PC-9 (cell line): Measurements from ENCODE around the gene YLPM1. TPM values are rescaled to one million over a fixed set of nuclear protein-coding genes. Genes with fewer than 3 reads are reported as not detected.

Experiments
- BruUV-seq: library from RNA; stranded (reverse); fragments of 400-500 nt; replicated peaks from 2 replicates; lab custom pipeline; 2021; lab: Mats Ljungman, UMichigan
- CTCF ChIA-PET: fragments of 300-600 bp; sonication (Branson Sonifier 250); formaldehyde crosslinking; loops from one replicate; lab custom pipeline; 2022; ENCODE audit warnings: antibody characterized with exemption; lab: Charles Lee
- POLR2A ChIA-PET: fragments of 300-600 bp; sonication (Branson Sonifier 250); formaldehyde crosslinking; loops from one replicate; lab custom pipeline; 2022; ENCODE audit warnings: antibody characterized with exemption; ENCODE audit not compliant: unreplicated experiment; lab: Charles Lee
- DNase-seq, 2 experiments: peaks; one replicate each; pipeline versions ENCODE4 v3.0.0 to v3.0.0-alpha.2; 2015 to 2022; ENCODE audit warnings: mixed read lengths in 1 of 2
- H2AFZ ChIP-seq: fragments of 200-600 bp; sonication (generic); 2 replicates; pipeline ENCODE4 v1.8.1; 2017; ENCODE audit warnings: antibody characterized with exemption
- H3F3A ChIP-seq: fragments of 200-600 bp; sonication (generic); 2 replicates; pipeline ENCODE4 v1.8.1; 2017; ENCODE audit warnings: antibody characterized with exemption, mild to moderate bottlenecking, low read depth; ENCODE audit not compliant: insufficient read depth
- H3K27ac ChIP-seq: fragments of 200-600 bp; sonication (generic); 2 replicates; pipeline ENCODE4 v1.6.1; 2016; ENCODE audit warnings: mixed run types
- H3K27me3 ChIP-seq: fragments of 200-600 bp; sonication (generic); 2 replicates; pipeline ENCODE4 v1.6.1; 2016; ENCODE audit warnings: low read depth, mixed run types; ENCODE audit not compliant: insufficient read depth
- H3K36me3 ChIP-seq: fragments of 200-600 bp; sonication (generic); 2 replicates; pipeline ENCODE4 v1.6.1; 2016; ENCODE audit warnings: low read depth, mixed run types
- H3K4me1 ChIP-seq: fragments of 200-600 bp; sonication (generic); replicated peaks from 2 replicates; pipeline ENCODE4 v1.6.1; 2016; ENCODE audit warnings: mixed run types; ENCODE audit not compliant: insufficient read depth
- H3K4me2 ChIP-seq: fragments of 200-600 bp; sonication (generic); 2 replicates; pipeline ENCODE4 v1.6.1; 2017; ENCODE audit warnings: mixed run types
- H3K4me3 ChIP-seq: fragments of 200-600 bp; sonication (generic); 2 replicates; pipeline ENCODE4 v1.6.1; 2016; ENCODE audit warnings: mixed run types
- H3K79me2 ChIP-seq: fragments of 200-600 bp; sonication (generic); 2 replicates; pipeline ENCODE4 v1.6.1; 2017; ENCODE audit warnings: low read depth, mixed run types
- H3K9me2 ChIP-seq: fragments of 200-600 bp; sonication (generic); 2 replicates; pipeline ENCODE4 v1.8.1; 2017; ENCODE audit warnings: mild to moderate bottlenecking; ENCODE audit not compliant: insufficient read depth
- H3K9me3 ChIP-seq: fragments of 200-600 bp; sonication (generic); 2 replicates; pipeline ENCODE4 v1.8.1; 2016; ENCODE audit warnings: low read depth; ENCODE audit not compliant: insufficient read depth
- H4K20me1 ChIP-seq: fragments of 200-600 bp; sonication (generic); 2 replicates; pipeline ENCODE4 v1.8.1; 2017; ENCODE audit not compliant: insufficient read depth
- CTCF ChIP-seq: fragments of 200-600 bp; sonication (generic); conservative IDR thresholded peaks from 2 replicates; pipeline ENCODE4 v1.6.1; 2017; ENCODE audit warnings: mixed run types, antibody characterized with exemption, mild to moderate bottlenecking, moderate library complexity
- EZH2 ChIP-seq: fragments of 200-600 bp; sonication (generic); IDR thresholded peaks from 2 replicates; pipeline ENCODE4 v1.8.0; 2017; ENCODE audit warnings: antibody characterized with exemption, low read depth
- intact Hi-C: fragments of 100-400 bp; cut with micrococcal nuclease; formaldehyde crosslinking; loops from one replicate; pipeline ENCODE4 v1.10.0; 2022; ENCODE audit not compliant: unreplicated experiment
- total RNA-seq: library from RNA; stranded (reverse); gene quantifications from 2 replicates; pipeline ENCODE4 v1.2.3, GENCODE V29; 2021

Gene YLPM1
- total RNA-seq, 1 experiment from 2014 or later = 170 TPM

- no peak for TF ChIP-seq EZH2
- no peak for TF ChIP-seq CTCF
- no peak overlapping the region for H3K4me2 ChIP-seq
- no peak for DNase-seq
- no peaks in the 10 kb centered on the region for H3K4me1 ChIP-seq
- H3F3A ChIP-seq = peaks cover 11% of the 10 kb centered on the region; the same call in 1 of the 2 replicates
- H3K27me3 ChIP-seq = no peaks in the 10 kb centered on the region
- H3K27ac ChIP-seq = no peak overlapping the region
- no peaks in the 10 kb centered on the region for H3K79me2 ChIP-seq
- H4K20me1 ChIP-seq = no peaks in the 10 kb centered on the region
- POLR2A ChIA-PET = no interaction called here
- no peak overlapping the region for H2AFZ ChIP-seq
- BruUV-seq = no TSS peak
- no peaks in the 10 kb centered on the region for H3K9me3 ChIP-seq
- H3K4me3 ChIP-seq = no peak overlapping the region
- CTCF ChIA-PET = interaction anchor here (0.7 kb wide), 1 partner anchor 189 kb away, joined by 6 read pairs; no protein-coding TSS in a partner anchor
- intact Hi-C loops = no loop called here
- peaks cover 58% of the 10 kb centered on the region for H3K36me3 ChIP-seq
- H3K9me2 ChIP-seq = no peaks in the 10 kb centered on the region
Measured at GRCh38 chr14:74720526-74720925, 42.6 kb upstream of the YLPM1 start.

- intact Hi-C loops = no loop called here
- Histone ChIP-seq H3K27me3 (no peaks in the 10 kb centered on the region), H3K4me1 (no peaks in the 10 kb centered on the region), H3K4me2 (no peak overlapping the region), H3K27ac (no peak overlapping the region), H3F3A (peaks cover 11% of the 10 kb centered on the region; the same call in 1 of the 2 replicates), H3K9me3 (no peaks in the 10 kb centered on the region), H3K4me3 (no peak overlapping the region), H3K36me3 (peaks cover 42% of the 10 kb centered on the region), H2AFZ (no peak overlapping the region), H3K9me2 (no peaks in the 10 kb centered on the region), H4K20me1 (no peaks in the 10 kb centered on the region), H3K79me2 (no peaks in the 10 kb centered on the region)
- TF ChIP-seq EZH2 (no peak), CTCF (no peak)
- CTCF ChIA-PET = no interaction called here
- no TSS peak for BruUV-seq
- POLR2A ChIA-PET = no interaction called here
- DNase-seq = no peak
Measured at GRCh38 chr14:74723134-74723533, 40.0 kb upstream of the YLPM1 start.

GRCh38 chr14:74732387-74732786 lies 30.7 kb upstream of the YLPM1 start:
- CTCF ChIA-PET = no interaction called here
- H2AFZ ChIP-seq = no peak overlapping the region
- BruUV-seq = no TSS peak

GRCh38 chr14:74733221-74733620 lies 29.9 kb upstream of the YLPM1 start:
- CTCF ChIA-PET = no interaction called here
- no TSS peak for BruUV-seq
- Histone ChIP-seq H3K27me3 (no peaks in the 10 kb centered on the region), H3K4me1 (no peaks in the 10 kb centered on the region), H4K20me1 (peaks cover 11% of the 10 kb centered on the region; the same call in 1 of the 2 replicates), H3K36me3 (peaks cover 56% of the 10 kb centered on the region), H3K4me2 (no peak overlapping the region), H3K79me2 (no peaks in the 10 kb centered on the region), H3K27ac (no peak overlapping the region), H3K4me3 (no peak overlapping the region), H2AFZ (no peak overlapping the region), H3K9me3 (no peaks in the 10 kb centered on the region), H3F3A (peaks cover 17% of the 10 kb centered on the region), H3K9me2 (no peaks in the 10 kb centered on the region)
- TF ChIP-seq EZH2 (no peak), CTCF (no peak)
- intact Hi-C loops = loop anchor here (5.0 kb wide), 1 partner anchor 94 kb away; no protein-coding TSS in a partner anchor
- no peak for DNase-seq
- POLR2A ChIA-PET = no interaction called here

More at GRCh38 chr14:74732387-74732786, 30.7 kb upstream of the YLPM1 start:
- Histone ChIP-seq H3K36me3 (peaks cover 54% of the 10 kb centered on the region), H3K4me1 (no peaks in the 10 kb centered on the region), H3K9me2 (no peaks in the 10 kb centered on the region), H3K4me3 (no peak overlapping the region), H4K20me1 (peaks cover 11% of the 10 kb centered on the region; the same call in 1 of the 2 replicates), H3K9me3 (no peaks in the 10 kb centered on the region), H3K79me2 (no peaks in the 10 kb centered on the region), H3K27me3 (no peaks in the 10 kb centered on the region), H3F3A (peaks cover 9% of the 10 kb centered on the region), H3K27ac (no peak overlapping the region), H3K4me2 (no peak overlapping the region)
- POLR2A ChIA-PET = no interaction called here
- intact Hi-C loops = loop anchor here (5.0 kb wide), 1 partner anchor 95 kb away; no protein-coding TSS in a partner anchor
- TF ChIP-seq EZH2 = no peak
- DNase-seq = no peak
